CD14-positive monocyte (primary cell): ENCODE results near the gene UGGT2. TPM values are rescaled to one million over a fixed set of nuclear protein-coding genes. Genes with fewer than 3 reads are reported as not detected.
A peak's percentile ranks its signal among the peaks of the same experiment; 100 is the strongest.

Experiments
- DNase-seq, 3 donors: peaks; one replicate each; pipeline ENCODE4 v3.0.0-alpha.2; 2011 to 2022
- H2AFZ ChIP-seq: 2 replicates; pipeline ENCODE4 v1.6.0; 2012; ENCODE audit warnings: mild to moderate bottlenecking, low read depth, low read length, inconsistent platforms; ENCODE audit not compliant: insufficient read depth, poor library complexity, severe bottlenecking
- H3K27ac ChIP-seq, 2 donors: 1 replicate in 1 of 2; 2 replicates in 1 of 2; pipeline ENCODE4 v1.5.1; 2012 to 2013; ENCODE audit warnings: low read length in 2 of 2, control low read depth in 1 of 2, inconsistent platforms in 1 of 2, low read depth in 1 of 2, mild to moderate bottlenecking in 1 of 2
- H3K27me3 ChIP-seq, 2 donors: one replicate each; pipeline versions ENCODE4 v1.6.0 to v1.6.1; 2011 to 2013; ENCODE audit warnings: low read length in 2 of 2; ENCODE audit not compliant: control insufficient read depth in 2 of 2, insufficient read depth in 2 of 2
- H3K36me3 ChIP-seq, 2 donors: replicated peaks in 1 of 2; 1 replicate in 1 of 2; 2 replicates in 1 of 2; pipeline versions ENCODE4 v1.5.1 to v1.6.1; 2012 to 2013; ENCODE audit warnings: low read length in 2 of 2, control low read depth in 1 of 2, inconsistent platforms in 1 of 2, mild to moderate bottlenecking in 1 of 2; ENCODE audit not compliant: insufficient read depth in 2 of 2, control insufficient read depth in 1 of 2
- H3K4me1 ChIP-seq, 2 donors: 1 replicate in 1 of 2; 2 replicates in 1 of 2; pipeline versions ENCODE4 v1.5.1 to v1.6.1; 2012 to 2013; ENCODE audit warnings: low read length in 2 of 2, control low read depth in 1 of 2, inconsistent platforms in 1 of 2, mild to moderate bottlenecking in 1 of 2, moderate library complexity in 1 of 2; ENCODE audit not compliant: insufficient read depth in 2 of 2, control insufficient read depth in 1 of 2
- H3K4me2 ChIP-seq: replicated peaks from 2 replicates; pipeline ENCODE3; 2012; ENCODE audit warnings: low read length, moderate library complexity, mild to moderate bottlenecking; ENCODE audit not compliant: poor library complexity, severe bottlenecking; ENCODE audit errors: extremely low read depth
- H3K4me3 ChIP-seq, 3 experiments: fragments of 200-600 bp in 1 of 3; sonication (generic) in 1 of 3; replicated peaks in 1 of 3; 1 replicate in 2 of 3; 2 replicates in 1 of 3; pipeline ENCODE4 v1.5.1; 2011 to 2013; ENCODE audit warnings: low read length in 3 of 3, mild to moderate bottlenecking in 3 of 3, control low read depth in 2 of 3, low read depth in 2 of 3, inconsistent platforms in 1 of 3, moderate library complexity in 1 of 3
- H3K79me2 ChIP-seq: 2 replicates; pipeline ENCODE4 v1.6.0; 2012; ENCODE audit warnings: mild to moderate bottlenecking, control low read depth, inconsistent platforms, low read length, moderate library complexity; ENCODE audit not compliant: insufficient read depth
- H3K9ac ChIP-seq: 2 replicates; pipeline ENCODE4 v1.6.0; 2017; ENCODE audit warnings: low read length, mild to moderate bottlenecking; ENCODE audit not compliant: insufficient read depth, poor library complexity, severe bottlenecking
- H3K9me3 ChIP-seq, 2 donors: replicated peaks in 1 of 2; 1 replicate in 1 of 2; 2 replicates in 1 of 2; pipeline versions ENCODE4 v1.5.1 to v1.6.1; 2012 to 2013; ENCODE audit warnings: low read length in 2 of 2, control low read depth in 1 of 2; ENCODE audit not compliant: control insufficient read depth in 1 of 2, insufficient read depth in 1 of 2
- H4K20me1 ChIP-seq: 2 replicates; pipeline ENCODE4 v1.6.0; 2012; ENCODE audit warnings: mild to moderate bottlenecking, low read length, control low read depth, moderate library complexity; ENCODE audit not compliant: insufficient read depth
- H3K27ac Mint-ChIP-seq, 7 donors: one replicate each; pipeline ENCODE4 v1.8.0; 2020; ENCODE audit warnings: mild to moderate bottlenecking in 7 of 7, mixed read lengths in 7 of 7, moderate library complexity in 6 of 7, inconsistent platforms in 2 of 7
- H3K27me3 Mint-ChIP-seq, 3 donors: one replicate each; pipeline ENCODE4 v1.8.0; 2021 to 2022; ENCODE audit warnings: low read depth in 3 of 3, mild to moderate bottlenecking in 3 of 3, mixed read lengths in 3 of 3, moderate library complexity in 3 of 3, inconsistent platforms in 1 of 3
- H3K36me3 Mint-ChIP-seq, 2 donors: one replicate each; pipeline ENCODE4 v1.8.0; 2020; ENCODE audit warnings: mixed read lengths in 2 of 2, inconsistent platforms in 1 of 2, mild to moderate bottlenecking in 1 of 2
- H3K4me1 Mint-ChIP-seq: one replicate; pipeline ENCODE4 v1.8.0; 2020; ENCODE audit warnings: mild to moderate bottlenecking, mixed read lengths
- H3K4me3 Mint-ChIP-seq, 2 donors: one replicate each; pipeline ENCODE4 v1.8.0; 2020; ENCODE audit warnings: mild to moderate bottlenecking in 2 of 2, mixed read lengths in 2 of 2, moderate library complexity in 1 of 2
- H3K9me3 Mint-ChIP-seq, 7 donors: one replicate each; pipeline ENCODE4 v1.8.0; 2020 to 2022; ENCODE audit warnings: mixed read lengths in 7 of 7, mild to moderate bottlenecking in 6 of 7, moderate library complexity in 6 of 7, inconsistent platforms in 2 of 7
- WGBS: methylation state at CpG from one replicate; pipeline ENCODE4 v1.1.5; 2013; ENCODE audit warnings: missing lambda C conversion rate; ENCODE audit not compliant: insufficient coverage; 5-methylcytosine and 5-hydroxymethylcytosine counted together
- intact Hi-C, 2 donors: fragments of 100-400 bp; cut with micrococcal nuclease; formaldehyde crosslinking; loops; one replicate each; pipeline versions ENCODE4 v1.15.0 to v1.15.1; 2023
- polyA plus RNA-seq, 3 donors: library from polyadenylated mRNA; depleted of rRNA in 1 of 3; unstranded in 2 of 3; stranded (reverse) in 1 of 3; fragments of 300-500 nt in 2 of 3; fragments of >200 nt in 1 of 3; fragmentation: Illumina TruSeq in 2 of 3; gene quantifications; 1 replicate in 2 of 3; 2 replicates in 1 of 3; pipeline ENCODE4 v1.2.3, GENCODE V29; 2012 to 2021
- TF ChIP-seq, protein P1 (sequence below): fragments of 200-600 bp; IDR thresholded peaks from one replicate; pipeline ENCODE4 v1.8.0; 2022; ENCODE audit warnings: antibody characterized with exemption, mild to moderate bottlenecking

UGGT2 gene
- polyA plus RNA-seq, 3 donors, result 4.0 to 6.3 (median 5.6) TPM

DNA sequence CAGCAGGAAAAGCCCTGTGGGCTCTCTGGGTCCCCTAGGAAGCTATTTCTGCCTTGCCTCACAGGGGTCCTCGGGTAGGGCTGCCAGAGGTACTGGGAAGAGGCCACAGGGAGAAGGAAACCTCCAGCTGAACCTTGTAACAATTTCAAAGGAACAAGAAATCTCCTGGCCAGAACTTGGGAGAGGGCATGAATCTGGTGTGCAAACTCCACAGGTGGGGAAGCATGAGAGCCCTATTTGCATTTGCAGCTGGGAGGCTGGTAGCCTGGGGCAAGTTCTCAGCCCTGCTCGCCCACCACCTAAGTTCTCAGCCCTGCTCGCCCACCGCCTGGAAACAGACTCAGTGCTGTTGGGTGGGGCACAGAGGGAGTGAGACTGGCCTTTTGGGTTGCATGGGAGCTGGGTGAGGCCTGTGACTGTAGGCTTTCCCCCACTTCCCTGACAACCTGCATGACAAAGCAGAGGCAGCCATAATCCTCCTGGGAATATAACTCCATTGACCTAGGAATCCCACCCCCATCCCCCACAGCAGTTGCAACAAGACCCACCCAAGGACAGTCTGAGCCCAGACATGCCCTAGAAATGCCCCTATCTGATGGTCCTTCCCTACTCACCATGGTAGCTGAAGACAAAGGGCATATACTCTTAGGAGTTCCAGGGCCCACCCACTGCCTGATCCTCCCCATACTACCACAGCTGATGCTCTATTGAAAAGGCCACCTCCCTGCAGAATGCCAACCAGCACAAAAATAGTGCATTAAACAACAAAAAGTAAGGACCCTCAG is 11.7 kb downstream of the UGGT2 start:
- Histone ChIP-seq H3K4me2 (no peak overlapping the region), H3K4me3 (no peak overlapping the region), H3K79me2 (peaks cover 8% of the 10 kb centered on the region), H3K9me3 (peaks cover 7 to 8% of the 10 kb centered on the region in 2 donors), H2AFZ (no peak overlapping the region), H3K9ac (no peak overlapping the region), H3K4me1 (no peaks in the 10 kb centered on the region), H3K27ac (no peak overlapping the region), H4K20me1 (no peaks in the 10 kb centered on the region), H3K27me3 (no peaks in the 10 kb centered on the region), H3K36me3 (no peaks in the 10 kb centered on the region)
- H3K4me3 Mint-ChIP-seq, result no peak overlapping the region
- intact Hi-C loops, result no loop called here
- WGBS, result 90% methylated on average over 2 of the region's 4 CpGs
- no peaks in the 10 kb centered on the region for H3K27me3 Mint-ChIP-seq
- H3K4me1 Mint-ChIP-seq, result no peaks in the 10 kb centered on the region
- H3K9me3 Mint-ChIP-seq, result peaks cover 12 to 25% (median 15%) of the 10 kb centered on the region in 7 donors
- DNase-seq, result no peak
- peaks cover 18 to 27% of the 10 kb centered on the region in 2 donors for H3K36me3 Mint-ChIP-seq
- TF ChIP-seq, protein P1, sequence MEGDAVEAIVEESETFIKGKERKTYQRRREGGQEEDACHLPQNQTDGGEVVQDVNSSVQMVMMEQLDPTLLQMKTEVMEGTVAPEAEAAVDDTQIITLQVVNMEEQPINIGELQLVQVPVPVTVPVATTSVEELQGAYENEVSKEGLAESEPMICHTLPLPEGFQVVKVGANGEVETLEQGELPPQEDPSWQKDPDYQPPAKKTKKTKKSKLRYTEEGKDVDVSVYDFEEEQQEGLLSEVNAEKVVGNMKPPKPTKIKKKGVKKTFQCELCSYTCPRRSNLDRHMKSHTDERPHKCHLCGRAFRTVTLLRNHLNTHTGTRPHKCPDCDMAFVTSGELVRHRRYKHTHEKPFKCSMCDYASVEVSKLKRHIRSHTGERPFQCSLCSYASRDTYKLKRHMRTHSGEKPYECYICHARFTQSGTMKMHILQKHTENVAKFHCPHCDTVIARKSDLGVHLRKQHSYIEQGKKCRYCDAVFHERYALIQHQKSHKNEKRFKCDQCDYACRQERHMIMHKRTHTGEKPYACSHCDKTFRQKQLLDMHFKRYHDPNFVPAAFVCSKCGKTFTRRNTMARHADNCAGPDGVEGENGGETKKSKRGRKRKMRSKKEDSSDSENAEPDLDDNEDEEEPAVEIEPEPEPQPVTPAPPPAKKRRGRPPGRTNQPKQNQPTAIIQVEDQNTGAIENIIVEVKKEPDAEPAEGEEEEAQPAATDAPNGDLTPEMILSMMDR, result no peak
- H3K27ac Mint-ChIP-seq, result peak overlapping the region in 1 of 7 donors; percentile 26

DNA sequence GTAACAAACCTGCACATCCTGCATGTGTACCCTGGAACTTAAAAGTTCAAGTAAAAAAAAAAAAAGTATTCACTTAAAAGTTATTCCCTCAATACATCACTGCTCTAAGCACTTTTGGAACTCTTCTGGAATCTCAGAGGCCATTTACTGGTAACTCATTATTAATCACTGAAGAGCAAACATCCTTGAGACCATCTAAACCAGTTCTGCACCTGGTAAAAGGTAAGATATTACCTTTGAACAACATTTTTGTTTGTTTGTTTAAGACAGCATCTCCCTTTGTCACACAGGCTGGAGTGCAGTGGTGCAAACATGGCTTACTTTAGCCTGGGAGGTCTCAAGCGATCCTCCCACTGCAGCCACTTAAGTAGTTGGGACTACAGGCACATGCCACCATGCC is 16.7 kb downstream of the UGGT2 start:
- TF ChIP-seq, protein P1, result no peak
- no peak overlapping the region for H3K9ac ChIP-seq
- H3K36me3 ChIP-seq, result peaks cover 2 to 8% of the 10 kb centered on the region in 2 donors
- H3K27me3 Mint-ChIP-seq, result peaks cover 0 to 1% (median 0%) of the 10 kb centered on the region in 3 donors
- no peaks in the 10 kb centered on the region for H4K20me1 ChIP-seq
- WGBS, result 89% methylated on average over 1 of the region's 1 CpG
- peaks cover 12 to 23% of the 10 kb centered on the region in 2 donors for H3K36me3 Mint-ChIP-seq
- DNase-seq, result no peak
- no peak overlapping the region for H3K27ac ChIP-seq
- H3K9me3 ChIP-seq, result peaks cover 10 to 18% of the 10 kb centered on the region in 2 donors
- peaks cover 2% of the 10 kb centered on the region for H3K4me1 Mint-ChIP-seq
- intact Hi-C loops, result no loop called here
- no peak overlapping the region for H3K4me2 ChIP-seq
- no peak overlapping the region for H3K4me3 ChIP-seq
- peaks cover 9 to 25% (median 11%) of the 10 kb centered on the region in 7 donors for H3K9me3 Mint-ChIP-seq
- no peaks in the 10 kb centered on the region for H3K4me1 ChIP-seq
- peaks cover 9% of the 10 kb centered on the region for H3K79me2 ChIP-seq
- H3K27ac Mint-ChIP-seq, result no peak overlapping the region
- no peak overlapping the region for H2AFZ ChIP-seq
- no peak overlapping the region for H3K4me3 Mint-ChIP-seq
- no peaks in the 10 kb centered on the region for H3K27me3 ChIP-seq
